Fibroblast of lung (primary cell): ENCODE data around the gene MYDGF.

ENCODE experiments used
- CTCF ChIP-seq, 2 donors: IDR thresholded peaks in 1 of 2; conservative IDR thresholded peaks in 1 of 2; 1 replicate in 1 of 2; 2 replicates in 1 of 2; pipeline ENCODE4 v1.5.1; 2011 to 2012; ENCODE audit warnings: low read length in 2 of 2, control low read depth in 1 of 2, inconsistent platforms in 1 of 2, low read depth in 1 of 2, mild to moderate bottlenecking in 1 of 2
- EZH2 ChIP-seq: IDR thresholded peaks from 2 replicates; pipeline ENCODE4 v1.5.1; 2012; ENCODE audit warnings: low read length, control low read depth, mild to moderate bottlenecking; ENCODE audit errors: missing control alignments

- TF ChIP-seq EZH2 (no peak), CTCF (conservative IDR thresholded peaks at IDR 0.05 in 1 of 2, IDR thresholded peaks at IDR 0.05 in 1 of 2; ENCODE audit: low read depth in 1 of 2, low read length in 2 of 2) (no peak)
Observed at GRCh38 chr19:4709440-4710280, 39.5 kb upstream of the MYDGF start.
